ENCODE measurements around the gene DAGLA.
A peak's percentile ranks its signal among the peaks of the same experiment; 100 is the strongest.

The DAGLA gene

GRCh38 chr11:61697078-61697502 is 16.9 kb downstream of the DAGLA start:
- no peak for DNase-seq (ENCODE audit: low read depth)
- no peak overlapping the region for H3K4me3 ChIP-seq (ENCODE audit: control insufficient read depth, low read depth, low read length)
- TF ChIP-seq CTCF (conservative IDR thresholded peaks at IDR 0.05; ENCODE audit: control insufficient read depth, insufficient read depth, low read depth, low read length) = no peak

GRCh38 chr11:61697764-61698163 is 17.6 kb downstream of the DAGLA start:
- TF ChIP-seq CTCF (conservative IDR thresholded peaks at IDR 0.05; ENCODE audit: control insufficient read depth, insufficient read depth, low read depth, low read length) = no peak
- no peak overlapping the region for H3K4me3 ChIP-seq (ENCODE audit: control insufficient read depth, low read depth, low read length)
- DNase-seq (ENCODE audit: low read depth) = no peak

- no peak for TF ChIP-seq CTCF (conservative IDR thresholded peaks at IDR 0.05; ENCODE audit: control insufficient read depth, insufficient read depth, low read depth, low read length)
- DNase-seq (ENCODE audit: low read depth) = no peak
- no peak overlapping the region for H3K4me3 ChIP-seq (ENCODE audit: control insufficient read depth, low read depth, low read length)
These were observed 18.2 kb downstream of the DAGLA start for GRCh38 chr11:61698173-61698948.

- H3K4me3 ChIP-seq (ENCODE audit: control insufficient read depth, low read depth, low read length) = no peak overlapping the region
- no peak for TF ChIP-seq CTCF (conservative IDR thresholded peaks at IDR 0.05; ENCODE audit: control insufficient read depth, insufficient read depth, low read depth, low read length)
- DNase-seq (ENCODE audit: low read depth) = no peak
These were observed 19.6 kb downstream of the DAGLA start for GRCh38 chr11:61699737-61700160.

- DNase-seq (ENCODE audit: low read depth) = peak; percentile 76
- no peak overlapping the region for H3K4me3 ChIP-seq (ENCODE audit: control insufficient read depth, low read depth, low read length)
- TF ChIP-seq CTCF (conservative IDR thresholded peaks at IDR 0.05; ENCODE audit: control insufficient read depth, insufficient read depth, low read depth, low read length) = no peak
These were observed 20.0 kb downstream of the DAGLA start for GRCh38 chr11:61700212-61700611.

GRCh38 chr11:61700720-61701119 is 20.5 kb downstream of the DAGLA start:
- DNase-seq (ENCODE audit: low read depth) = no peak
- no peak overlapping the region for H3K4me3 ChIP-seq (ENCODE audit: control insufficient read depth, low read depth, low read length)
- no peak for TF ChIP-seq CTCF (conservative IDR thresholded peaks at IDR 0.05; ENCODE audit: control insufficient read depth, insufficient read depth, low read depth, low read length)
